GM12878 (cell line): ENCODE data around the gene DHRS7B. TPM values are rescaled to one million over a fixed set of nuclear protein-coding genes. Genes with fewer than 3 reads are reported as not detected.

Experiments
- ATAC-seq: fragments of 200-7000 bp; cut with Tn5 transposase; 3 replicates; pipeline ENCODE4 v1.9.1; 2020; ENCODE audit warnings: mild to moderate bottlenecking, moderate library complexity
- BruUV-seq: library from RNA; stranded (reverse); fragments of 400-500 nt; replicated peaks from 2 replicates; lab custom pipeline; 2021; lab: Mats Ljungman, UMichigan
- CTCF ChIA-PET: fragments of 300-600 bp; sonication (Branson Sonifier 250); formaldehyde crosslinking; extraction: SDS; loops from one replicate; lab custom pipeline; 2021; ENCODE audit warnings: inconsistent platforms; lab: Yijun Ruan, JAX
- POLR2A ChIA-PET: fragments of 350-600 bp; formaldehyde crosslinking; extraction: SDS; loops from one replicate; lab custom pipeline; 2021; ENCODE audit warnings: inconsistent platforms; lab: Charles Lee
- RAD21 ChIA-PET: fragments of 300-600 bp; sonication (Branson Sonifier 250); formaldehyde crosslinking; loops from one replicate; lab custom pipeline; 2023; ENCODE audit warnings: antibody characterized with exemption; ENCODE audit not compliant: unreplicated experiment; lab: Charles Lee
- SMC1A ChIA-PET: fragments of 300-600 bp; sonication (Branson Sonifier 250); formaldehyde crosslinking; loops from one replicate; lab custom pipeline; 2023; ENCODE audit not compliant: unreplicated experiment, uncharacterized antibody; lab: Charles Lee
- DNase-seq: peaks from one replicate; pipeline ENCODE4 v3.0.0-alpha.2; 2011; ENCODE audit warnings: low read depth, low spot score
- FAIRE-seq: peaks from 3 replicates; lab custom pipeline; 2011; peaks lifted over from hg19 to GRCh38; lab: Jason Lieb, UNC
- H2AFZ ChIP-seq: 2 replicates; pipeline ENCODE4 v1.6.0; 2011; ENCODE audit warnings: low read depth, low read length, control low read depth; ENCODE audit not compliant: control insufficient read depth
- H3K27ac ChIP-seq: 2 replicates; pipeline ENCODE4 v1.5.1; 2011; ENCODE audit warnings: control low read depth; ENCODE audit not compliant: control insufficient read depth, insufficient read depth
- H3K27me3 ChIP-seq, 2 experiments: replicated peaks in 1 of 2; 2 replicates each; pipeline versions ENCODE4 v1.6.0 to v1.6.1; 2011; ENCODE audit warnings: low read length in 1 of 2; ENCODE audit not compliant: control insufficient read depth in 2 of 2, insufficient read depth in 2 of 2
- H3K36me3 ChIP-seq, 2 experiments: 2 replicates each; pipeline ENCODE4 v1.5.1; 2011; ENCODE audit warnings: low read length in 1 of 2; ENCODE audit not compliant: control insufficient read depth in 2 of 2, insufficient read depth in 2 of 2
- H3K4me1 ChIP-seq: 2 replicates; pipeline ENCODE4 v1.6.1; 2011; ENCODE audit warnings: mild to moderate bottlenecking, low read length, moderate library complexity, mixed read lengths; ENCODE audit not compliant: control insufficient read depth, insufficient read depth
- H3K4me2 ChIP-seq: 2 replicates; pipeline ENCODE4 v1.6.0; 2011; ENCODE audit warnings: control low read depth; ENCODE audit not compliant: control insufficient read depth, insufficient read depth
- H3K4me3 ChIP-seq: fragments of 200-600 bp; sonication (generic); 2 replicates; pipeline ENCODE4 v1.5.1; 2016
- H3K79me2 ChIP-seq: 2 replicates; pipeline ENCODE4 v1.6.0; 2011; ENCODE audit warnings: low read length; ENCODE audit not compliant: control insufficient read depth, insufficient read depth
- H3K9ac ChIP-seq: 2 replicates; pipeline ENCODE4 v1.8.0; 2011; ENCODE audit warnings: low read length, control low read depth, mixed read lengths; ENCODE audit not compliant: control insufficient read depth, insufficient read depth
- H3K9me3 ChIP-seq: replicated peaks from 3 replicates; pipeline ENCODE4 v1.5.1; 2011; ENCODE audit warnings: mild to moderate bottlenecking, low read length; ENCODE audit not compliant: control insufficient read depth, insufficient read depth
- H4K20me1 ChIP-seq: 2 replicates; pipeline ENCODE4 v1.6.0; 2011; ENCODE audit not compliant: control insufficient read depth, insufficient read depth
- BHLHE40 ChIP-seq, 2 experiments: fragments of 450-650 bp in 1 of 2; IDR thresholded peaks; 2 replicates each; pipeline ENCODE4 v1.6.1; 2011 to 2017; ENCODE audit warnings: low read depth in 2 of 2, borderline replicate concordance in 1 of 2, improper control_type of control experiment in 1 of 2, low read length in 1 of 2, mild to moderate bottlenecking in 1 of 2
- CBFB ChIP-seq: IDR thresholded peaks from 2 replicates; pipeline ENCODE4 v1.6.1; 2016; ENCODE audit warnings: antibody characterized with exemption, low read depth
- CBX5 ChIP-seq: sonication (generic); IDR thresholded peaks from 2 replicates; pipeline ENCODE4 v1.6.1; 2016; ENCODE audit warnings: low read depth, moderate library complexity, mild to moderate bottlenecking, inconsistent platforms
- CTCF ChIP-seq, 3 experiments: IDR thresholded peaks in 2 of 3; conservative IDR thresholded peaks in 1 of 3; 2 replicates each; pipeline ENCODE4 v1.5.1; 2011; ENCODE audit warnings: low read depth in 3 of 3, low read length in 3 of 3, mild to moderate bottlenecking in 3 of 3, control low read depth in 2 of 3, moderate library complexity in 2 of 3, inconsistent platforms in 1 of 3, mixed read lengths in 1 of 3; ENCODE audit not compliant: control insufficient read depth in 2 of 3, insufficient read depth in 1 of 3; ENCODE audit errors: extremely low read depth in 1 of 3
- ETV6 ChIP-seq, 2 experiments: fragments of 450-650 bp in 1 of 2; IDR thresholded peaks in 1 of 2; conservative IDR thresholded peaks in 1 of 2; 2 replicates each; pipeline ENCODE4 v1.6.1; 2014; ENCODE audit warnings: antibody characterized with exemption in 1 of 2, borderline replicate concordance in 1 of 2, low read depth in 1 of 2, mild to moderate bottlenecking in 1 of 2, moderate library complexity in 1 of 2
- GABPA ChIP-seq: IDR thresholded peaks from 2 replicates; pipeline ENCODE4 v1.6.1; 2014; ENCODE audit warnings: antibody characterized with exemption, low read depth, mild to moderate bottlenecking, inconsistent platforms
- HCFC1 ChIP-seq: fragments of 150-350 bp; IDR thresholded peaks from 2 replicates; pipeline ENCODE4 v1.6.1; 2014; ENCODE audit warnings: low read length
- JUNB ChIP-seq: IDR thresholded peaks from 2 replicates; pipeline ENCODE4 v1.6.1; 2016; ENCODE audit warnings: antibody characterized with exemption, mild to moderate bottlenecking
- MEF2A ChIP-seq: IDR thresholded peaks from 2 replicates; pipeline ENCODE4 v1.6.1; 2011; ENCODE audit warnings: low read depth, mild to moderate bottlenecking, low read length, moderate library complexity; ENCODE audit not compliant: insufficient read depth
- MTA3 ChIP-seq: IDR thresholded peaks from 2 replicates; pipeline ENCODE4 v1.6.1; 2012; ENCODE audit warnings: low read length, inconsistent platforms, borderline replicate concordance
- NFIC ChIP-seq: IDR thresholded peaks from 2 replicates; pipeline ENCODE4 v1.6.1; 2012; ENCODE audit warnings: low read depth, mild to moderate bottlenecking, inconsistent platforms, low read length, moderate library complexity
- RCOR1 ChIP-seq: conservative IDR thresholded peaks from 2 replicates; pipeline ENCODE4 v1.6.1; 2012; ENCODE audit warnings: low read depth, low read length, improper control_type of control experiment
- SMARCA5 ChIP-seq: fragments of 450-650 bp; IDR thresholded peaks from 2 replicates; pipeline ENCODE4 v1.6.1; 2017; ENCODE audit warnings: mild to moderate bottlenecking
- USF2 ChIP-seq: IDR thresholded peaks from 2 replicates; pipeline ENCODE4 v1.6.1; 2011; ENCODE audit warnings: low read depth, low read length, improper control_type of control experiment, borderline replicate concordance
- ZNF207 ChIP-seq: fragments of 450-650 bp; IDR thresholded peaks from 2 replicates; pipeline ENCODE4 v1.6.1; 2014; ENCODE audit warnings: antibody characterized with exemption, mild to moderate bottlenecking, borderline replicate concordance
- WGBS: methylation state at CpG from one replicate; pipeline ENCODE4 v1.1.6; 2016; ENCODE audit warnings: low lambda C conversion rate; ENCODE audit not compliant: insufficient replicate concordance, insufficient coverage; ENCODE audit errors: missing lambda C conversion rate; 5-methylcytosine and 5-hydroxymethylcytosine counted together
- in situ Hi-C: fragments of 300-500 bp; cut with MboI; formaldehyde crosslinking; loops from 9 replicates; pipeline ENCODE4 v1.14.3; 2018; ENCODE audit warnings: mixed read lengths
- intact Hi-C: fragments of 100-400 bp; cut with micrococcal nuclease; formaldehyde crosslinking; loops from one replicate; pipeline ENCODE4 v1.14.2; 2022; ENCODE audit not compliant: unreplicated experiment
- polyA plus RNA-seq, 11 experiments: library from polyadenylated mRNA; depleted of rRNA in 4 of 11; unstranded in 6 of 11; stranded (reverse) in 5 of 11; fragments of >200 nt; fragmentation: Nextera tagmentation in 4 of 11; fragmentation: Illumina TruSeq in 1 of 11; extraction: Ambion mirVana in 4 of 11; extraction: Trizol in 1 of 11; gene quantifications; 1 replicate in 1 of 11; 2 replicates in 10 of 11; pipeline versions ENCODE4 v1.2.1 to v1.2.3, GENCODE V29; 2011 to 2016; ENCODE audit warnings: inconsistent platforms in 2 of 11, missing spikeins in 2 of 11, low read depth in 1 of 11
- total RNA-seq, 4 experiments: library from RNA; depleted of rRNA in 3 of 4; stranded (reverse); fragments of >200 nt in 3 of 4; fragmentation: Illumina TruSeq in 1 of 4; extraction: Trizol in 1 of 4; gene quantifications; 2 replicates each; pipeline versions ENCODE4 v1.2.1 to v1.2.3, GENCODE V29; 2013 to 2021

The DHRS7B gene
- total and polyA plus RNA-seq, 10 of the 15 experiments (the other 5 are each of a cell fraction or from before 2014, with no cell fraction given), result 11.1 to 35.6 (median 23.0) TPM

- ChIA-PET POLR2A (no interaction called here), SMC1A (no interaction called here), RAD21 (no interaction called here), CTCF (no interaction called here)
- no peak overlapping the region for H3K4me2 ChIP-seq
- no peaks in the 10 kb centered on the region for H3K9me3 ChIP-seq
- no peak overlapping the region for H3K4me3 ChIP-seq
- no peaks in the 10 kb centered on the region for H4K20me1 ChIP-seq
- intact Hi-C loops (no loop called here), in situ Hi-C loops (loop anchor here (5.0 kb wide), 1 partner anchor 98 kb away; no protein-coding TSS in a partner anchor)
- FAIRE-seq, result no peak
- ATAC-seq, result no peak
- no peaks in the 10 kb centered on the region; a peak in 1 of 4 replicates for H3K36me3 ChIP-seq
- H3K4me1 ChIP-seq, result no peaks in the 10 kb centered on the region; the same call in 1 of the 2 replicates
- H2AFZ ChIP-seq, result no peak overlapping the region
- no peak overlapping the region for H3K9ac ChIP-seq
- H3K27ac ChIP-seq, result no peak overlapping the region
- TF ChIP-seq ZNF207 (no peak), CBFB (no peak), USF2 (no peak), MEF2A (no peak), GABPA (no peak), SMARCA5 (no peak), CBX5 (no peak), CTCF (IDR thresholded peaks at IDR 0.05 in 2 of 3, conservative IDR thresholded peaks at IDR 0.05 in 1 of 3; ENCODE audit: control insufficient read depth in 2 of 3, extremely low read depth in 1 of 3, insufficient read depth in 1 of 3, low read depth in 3 of 3, low read length in 3 of 3) (no peak), ETV6 (conservative IDR thresholded peaks at IDR 0.05 in 1 of 2, IDR thresholded peaks at IDR 0.05 in 1 of 2; ENCODE audit: borderline replicate concordance in 1 of 2, low read depth in 1 of 2) (no peak), RCOR1 (no peak), HCFC1 (no peak), JUNB (no peak), NFIC (no peak), MTA3 (no peak), BHLHE40 (IDR thresholded peaks at IDR 0.05; ENCODE audit: borderline replicate concordance in 1 of 2, low read depth in 2 of 2, low read length in 1 of 2) (no peak)
- 97% methylated on average over 3 of the region's 3 CpGs for WGBS
- H3K79me2 ChIP-seq, result peaks cover 16% of the 10 kb centered on the region
- no peaks in the 10 kb centered on the region for H3K27me3 ChIP-seq
- no peak for DNase-seq
- BruUV-seq, result no TSS peak
Measured at GRCh38 chr17:21218831-21219380, 92.1 kb downstream of the DHRS7B start.
